ENCODE measurements around the gene PARVG. TPM values are rescaled to one million over a fixed set of nuclear protein-coding genes. Genes with fewer than 3 reads are reported as not detected.

Gene PARVG
- total and polyA plus RNA-seq, 9 of the 15 experiments (the other 6 are each of a cell fraction or from before 2014, with no cell fraction given) = 0.35 TPM; not detected in 8

DNA sequence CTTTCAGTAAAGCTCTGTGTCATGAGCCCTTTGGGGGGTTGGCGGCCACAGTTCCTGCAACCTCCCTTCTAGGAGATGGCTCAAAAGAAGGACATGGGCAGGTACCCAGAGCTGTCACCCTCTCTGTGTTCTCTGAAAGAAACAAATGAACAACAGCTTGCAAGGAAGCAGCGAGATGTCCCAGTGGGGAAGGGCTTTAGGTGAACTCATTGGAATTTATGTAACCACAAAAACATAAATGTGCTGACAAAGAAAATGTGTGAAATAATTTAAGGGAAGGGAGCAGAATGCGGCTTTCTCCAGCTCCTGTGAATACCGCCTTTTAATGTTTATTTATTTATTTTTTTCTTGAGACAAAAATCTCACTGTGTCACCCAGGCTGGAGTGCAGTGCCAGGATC, 3.3 kb downstream of the PARVG start:
- Histone ChIP-seq H4K20me1 (replicated peaks; ENCODE audit: control insufficient read depth, insufficient read depth, low read length) (peaks cover 4% of the 10 kb centered on the region; the same call in 1 of the 2 replicates), H3K4me1 (replicated peaks in 1 of 2; ENCODE audit: control insufficient read depth in 2 of 2, insufficient read depth in 2 of 2, low read length in 2 of 2) (peaks cover 0 to 11% of the 10 kb centered on the region in 2 experiments; a peak in 2 of 5 replicates), H3K9me1 (ENCODE audit: control insufficient read depth, insufficient read depth, low read length) (no peaks in the 10 kb centered on the region), H3K27me3 (ENCODE audit: control insufficient read depth in 2 of 2, insufficient read depth in 2 of 2, low read length in 2 of 2) (peaks cover 19 to 48% of the 10 kb centered on the region in 2 experiments; a peak in 4 of 5 replicates), H3K4me3 (no peak overlapping the region), H3K79me2 (ENCODE audit: control insufficient read depth, insufficient read depth, low read length) (no peaks in the 10 kb centered on the region), H3K9me3 (replicated peaks; ENCODE audit: control insufficient read depth, insufficient read depth, low read depth, low read length) (no peaks in the 10 kb centered on the region), H3K9ac (ENCODE audit: insufficient read depth in 1 of 2, low read depth in 2 of 2, low read length in 2 of 2) (no peak overlapping the region), H2AFZ (ENCODE audit: low read depth, low read length) (no peak overlapping the region), H3K27ac (ENCODE audit: extremely low read depth, low read depth, low read length) (no peak overlapping the region), H3K4me2 (ENCODE audit: insufficient read depth, low read length) (no peak overlapping the region), H3K36me3 (ENCODE audit: control insufficient read depth, insufficient read depth, low read length) (no peaks in the 10 kb centered on the region)
- in situ Hi-C loops (cut with MboI) = no loop called here
- intact Hi-C loops (cut with micrococcal nuclease) = no loop called here
- TF ChIP-seq ZNF316 (IDR thresholded peaks at IDR 0.05) = peak; percentile 22; the same call in 1 of the 2 replicates
- no peak for TF ChIP-seq SRSF9 (IDR thresholded peaks at IDR 0.05; ENCODE audit: borderline replicate concordance, low read depth, low read length)
- ATAC-seq (no peak), DNase-seq (ENCODE audit: extremely low read depth in 1 of 4, low spot score in 3 of 4) (no peak), FAIRE-seq (no peak)
- POLR2A ChIA-PET = interaction anchor here (0.7 kb wide), 1 partner anchor 12 kb away, joined by 3 read pairs; no protein-coding TSS in a partner anchor
- CTCF ChIA-PET (ENCODE audit: low intra/inter-chr PET ratio) = no interaction called here
- WGBS (ENCODE audit: insufficient coverage, low coverage, missing lambda C conversion rate) = 0% methylated on average over 4 of the region's 4 CpGs
- no TSS peak for BruUV-seq (replicated peaks)

DNA sequence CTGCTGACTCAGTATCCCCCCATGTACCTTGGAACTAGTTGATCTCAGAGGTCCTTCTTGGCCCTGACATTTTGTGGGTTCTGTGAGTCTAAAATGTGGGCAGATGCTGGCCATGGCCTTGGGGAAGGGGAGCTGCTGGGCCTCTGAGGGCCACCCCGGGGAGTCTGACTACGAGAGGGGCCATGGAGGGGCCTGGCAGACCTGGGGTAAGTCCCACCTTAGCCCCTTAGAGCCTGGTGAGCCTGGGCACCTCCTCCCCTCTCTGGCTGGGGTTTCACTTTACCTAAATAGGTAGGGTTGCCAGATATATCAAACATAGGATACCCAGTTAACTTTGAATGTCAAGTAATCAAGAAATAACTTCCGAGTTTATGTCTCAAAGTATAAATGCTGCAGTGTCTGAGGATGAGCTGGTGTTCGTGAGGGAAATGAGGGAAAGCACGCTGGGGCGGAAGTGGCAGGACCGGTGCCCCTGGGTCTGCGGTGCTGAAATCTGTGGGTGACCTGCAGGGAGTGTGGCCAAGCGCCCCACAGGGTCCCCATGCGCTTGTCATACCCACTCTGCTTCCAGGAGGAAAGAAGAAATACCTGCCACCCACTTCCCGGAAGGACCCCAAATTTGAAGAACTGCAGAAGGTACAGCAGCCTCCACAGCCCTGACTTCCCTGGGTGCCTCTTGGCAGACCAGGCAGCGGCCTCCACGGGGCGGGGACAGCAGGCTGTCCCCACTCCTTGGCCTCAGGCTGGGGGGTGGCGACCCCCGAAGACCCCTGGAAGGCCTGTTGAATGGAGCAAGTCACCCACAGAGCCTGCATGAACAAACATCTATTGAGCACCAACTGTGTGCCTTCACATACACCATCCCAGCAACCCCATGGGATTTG, 4.8 kb downstream of the PARVG start:
- no peaks in the 10 kb centered on the region for H3K9me1 ChIP-seq (ENCODE audit: control insufficient read depth, insufficient read depth, low read length)
- no peak overlapping the region for H3K4me3 ChIP-seq
- H3K27me3 ChIP-seq (ENCODE audit: control insufficient read depth in 2 of 2, insufficient read depth in 2 of 2, low read length in 2 of 2) = peaks cover 13 to 44% of the 10 kb centered on the region in 2 experiments; a peak in 4 of 5 replicates
- BruUV-seq (replicated peaks) = no TSS peak
- no peak for ATAC-seq
- H2AFZ ChIP-seq (ENCODE audit: low read depth, low read length) = no peak overlapping the region
- CTCF ChIA-PET (ENCODE audit: low intra/inter-chr PET ratio) = no interaction called here
- H3K27ac ChIP-seq (ENCODE audit: extremely low read depth, low read depth, low read length) = no peak overlapping the region
- no peak overlapping the region for H3K9ac ChIP-seq (ENCODE audit: insufficient read depth in 1 of 2, low read depth in 2 of 2, low read length in 2 of 2)
- no peaks in the 10 kb centered on the region for H3K9me3 ChIP-seq (replicated peaks; ENCODE audit: control insufficient read depth, insufficient read depth, low read depth, low read length)
- H3K79me2 ChIP-seq (ENCODE audit: control insufficient read depth, insufficient read depth, low read length) = no peaks in the 10 kb centered on the region
- no peak for DNase-seq (ENCODE audit: extremely low read depth in 1 of 4, low spot score in 3 of 4)
- in situ Hi-C loops (cut with MboI) = no loop called here
- peaks cover 0 to 11% of the 10 kb centered on the region in 2 experiments; a peak in 2 of 5 replicates for H3K4me1 ChIP-seq (replicated peaks in 1 of 2; ENCODE audit: control insufficient read depth in 2 of 2, insufficient read depth in 2 of 2, low read length in 2 of 2)
- no peak for FAIRE-seq
- 3% methylated on average over 6 of the region's 16 CpGs for WGBS (ENCODE audit: insufficient coverage, low coverage, missing lambda C conversion rate)
- POLR2A ChIA-PET = no interaction called here
- 0 out of 2 replicates have a peak, but pooled peaks cover 4% of the 10 kb centered on the region for H4K20me1 ChIP-seq (replicated peaks; ENCODE audit: control insufficient read depth, insufficient read depth, low read length)
- no peaks in the 10 kb centered on the region for H3K36me3 ChIP-seq (ENCODE audit: control insufficient read depth, insufficient read depth, low read length)
- no peak overlapping the region for H3K4me2 ChIP-seq (ENCODE audit: insufficient read depth, low read length)
- intact Hi-C loops (cut with micrococcal nuclease) = no loop called here
- TF ChIP-seq LARP7 (IDR thresholded peaks at IDR 0.05) = no peak
- TF ChIP-seq NCOA2 (IDR thresholded peaks at IDR 0.05; ENCODE audit: partially characterized antibody in 2 of 2) = no peak
- no peak for TF ChIP-seq KLF10 (CRISPR knock-in tag; IDR thresholded peaks at IDR 0.05)
- TF ChIP-seq SAP30 (IDR thresholded peaks at IDR 0.05; ENCODE audit: borderline replicate concordance, insufficient read depth, low read depth, low read length, poor library complexity, severe bottlenecking) = no peak
- TF ChIP-seq SP2 (IDR thresholded peaks at IDR 0.05; ENCODE audit: extremely low read depth, low read depth, low read length, poor library complexity, severe bottlenecking) = no peak

Data from K562 (cell line).